ENCODE measurements around the gene FAF1. TPM values are rescaled to one million over a fixed set of nuclear protein-coding genes. Genes with fewer than 3 reads are reported as not detected.

FAF1 gene
- total and polyA plus RNA-seq, 2 donors (not counting 1 experiment from before 2014, with no cell fraction given) = 39.6 to 40.0 TPM

DNA sequence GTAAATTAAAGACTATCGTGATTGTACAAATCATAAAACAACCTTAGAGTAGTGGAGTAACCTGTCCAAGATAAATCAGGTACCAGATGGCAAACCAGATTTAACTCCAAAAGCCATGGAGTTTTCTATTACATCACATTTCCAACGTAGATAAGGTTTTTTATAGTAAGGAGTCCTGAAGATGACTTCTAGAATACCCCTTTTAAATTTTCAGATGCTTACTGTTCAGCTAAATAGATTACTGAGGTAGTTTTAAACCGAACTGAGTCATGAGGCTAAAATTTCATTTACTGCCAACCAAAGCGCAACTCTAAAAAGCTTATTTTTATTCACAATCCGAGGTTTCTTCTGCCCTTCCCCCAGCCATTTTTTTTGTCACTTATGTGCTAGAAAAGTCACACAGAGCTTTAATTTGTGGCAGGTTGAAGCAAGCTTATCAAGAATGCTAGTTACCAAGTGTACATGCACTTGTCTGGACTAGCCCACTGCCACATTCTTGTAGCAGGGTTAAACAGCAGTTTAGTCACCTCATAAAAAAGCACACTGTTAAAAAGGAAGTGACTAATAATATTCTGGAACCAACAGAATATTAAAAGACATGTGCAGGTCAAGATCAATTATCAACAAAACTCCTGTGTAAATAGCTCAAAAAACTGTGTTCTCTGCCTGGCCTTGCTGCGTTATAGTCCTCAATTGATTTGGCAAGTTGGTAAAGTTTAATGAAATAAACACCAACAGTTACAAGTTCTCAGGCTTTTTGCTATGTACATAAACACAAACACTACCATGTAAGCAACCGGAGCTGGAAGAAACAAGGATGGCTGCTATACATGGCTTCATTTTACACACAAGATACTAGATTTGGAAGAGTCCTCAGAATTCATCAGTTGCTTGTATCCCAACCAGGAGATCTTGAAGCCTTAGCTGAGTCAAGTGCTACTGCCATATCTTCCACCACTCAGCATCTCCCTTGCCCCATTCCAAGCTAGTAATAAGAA is 356.5 kb downstream of the FAF1 start:
- Histone ChIP-seq H3K4me3 (replicated peaks in 1 of 4; ENCODE audit: control extremely low read depth in 1 of 4, insufficient read depth in 1 of 4, low read depth in 3 of 4, low read length in 4 of 4) (no peak overlapping the region), H3K27me3 (ENCODE audit: control insufficient read depth, insufficient read depth, low read length) (no peaks in the 10 kb centered on the region), H3K4me2 (ENCODE audit: extremely low read depth, insufficient read depth, low read length) (peak overlapping the region; percentile 27), H2AFZ (ENCODE audit: low read length) (no peak overlapping the region), H3K36me3 (ENCODE audit: control insufficient read depth, insufficient read depth, low read length) (no peaks in the 10 kb centered on the region), H4K20me1 (ENCODE audit: control insufficient read depth, extremely low read depth, insufficient read depth, low read length) (no peaks in the 10 kb centered on the region), H3K27ac (ENCODE audit: insufficient read depth, low read length) (no peak overlapping the region), H3K4me1 (ENCODE audit: control insufficient read depth, extremely low read depth, insufficient read depth, low read length) (peaks cover 2% of the 10 kb centered on the region), H3K79me2 (ENCODE audit: control insufficient read depth, insufficient read depth, low read length) (no peaks in the 10 kb centered on the region), H3K9ac (ENCODE audit: insufficient read depth, low read length) (no peak overlapping the region), H3K9me3 (ENCODE audit: control insufficient read depth, insufficient read depth, low read depth, low read length) (no peaks in the 10 kb centered on the region)
- peak; percentile 38 to 81 for DNase-seq (ENCODE audit: low read depth in 2 of 2)
- TF ChIP-seq EZH2 (IDR thresholded peaks at IDR 0.05; ENCODE audit: low read length, missing control alignments) = no peak
- TF ChIP-seq, protein P1, sequence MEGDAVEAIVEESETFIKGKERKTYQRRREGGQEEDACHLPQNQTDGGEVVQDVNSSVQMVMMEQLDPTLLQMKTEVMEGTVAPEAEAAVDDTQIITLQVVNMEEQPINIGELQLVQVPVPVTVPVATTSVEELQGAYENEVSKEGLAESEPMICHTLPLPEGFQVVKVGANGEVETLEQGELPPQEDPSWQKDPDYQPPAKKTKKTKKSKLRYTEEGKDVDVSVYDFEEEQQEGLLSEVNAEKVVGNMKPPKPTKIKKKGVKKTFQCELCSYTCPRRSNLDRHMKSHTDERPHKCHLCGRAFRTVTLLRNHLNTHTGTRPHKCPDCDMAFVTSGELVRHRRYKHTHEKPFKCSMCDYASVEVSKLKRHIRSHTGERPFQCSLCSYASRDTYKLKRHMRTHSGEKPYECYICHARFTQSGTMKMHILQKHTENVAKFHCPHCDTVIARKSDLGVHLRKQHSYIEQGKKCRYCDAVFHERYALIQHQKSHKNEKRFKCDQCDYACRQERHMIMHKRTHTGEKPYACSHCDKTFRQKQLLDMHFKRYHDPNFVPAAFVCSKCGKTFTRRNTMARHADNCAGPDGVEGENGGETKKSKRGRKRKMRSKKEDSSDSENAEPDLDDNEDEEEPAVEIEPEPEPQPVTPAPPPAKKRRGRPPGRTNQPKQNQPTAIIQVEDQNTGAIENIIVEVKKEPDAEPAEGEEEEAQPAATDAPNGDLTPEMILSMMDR (conservative IDR thresholded peaks at IDR 0.05 in 1 of 2, IDR thresholded peaks at IDR 0.05 in 1 of 2; ENCODE audit: low read depth in 1 of 2, low read length in 2 of 2) = no peak

DNA sequence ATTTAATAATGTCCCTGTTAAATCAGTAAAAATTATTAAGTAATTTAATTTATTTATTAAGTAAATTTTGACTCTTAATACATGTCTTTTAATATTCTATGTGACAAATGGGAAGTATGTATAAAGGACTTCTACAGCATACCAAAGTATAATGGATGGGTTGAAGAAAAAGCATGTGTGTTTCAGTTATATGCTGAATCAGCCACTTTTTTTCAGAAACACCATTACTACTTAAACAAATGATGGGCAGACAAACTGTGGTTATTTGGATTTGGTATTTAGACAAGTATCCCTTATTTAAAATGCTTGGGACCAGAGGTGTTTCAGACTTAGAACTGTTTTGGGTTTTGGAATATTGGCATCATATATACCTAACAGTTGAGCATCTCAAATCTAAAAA is 360.5 kb downstream of the FAF1 start:
- no peak overlapping the region for H3K27ac ChIP-seq (ENCODE audit: insufficient read depth, low read length)
- TF ChIP-seq, protein P1 (conservative IDR thresholded peaks at IDR 0.05 in 1 of 2, IDR thresholded peaks at IDR 0.05 in 1 of 2; ENCODE audit: low read depth in 1 of 2, low read length in 2 of 2) = no peak
- TF ChIP-seq EZH2 (IDR thresholded peaks at IDR 0.05; ENCODE audit: low read length, missing control alignments) = no peak
- DNase-seq (ENCODE audit: low read depth in 2 of 2) = no peak
- H3K4me3 ChIP-seq (replicated peaks in 1 of 4; ENCODE audit: control extremely low read depth in 1 of 4, insufficient read depth in 1 of 4, low read depth in 3 of 4, low read length in 4 of 4) = no peak overlapping the region
- H3K4me1 ChIP-seq (ENCODE audit: control insufficient read depth, extremely low read depth, insufficient read depth, low read length) = peaks cover 2% of the 10 kb centered on the region
- H2AFZ ChIP-seq (ENCODE audit: low read length) = no peak overlapping the region
- no peaks in the 10 kb centered on the region for H4K20me1 ChIP-seq (ENCODE audit: control insufficient read depth, extremely low read depth, insufficient read depth, low read length)
- H3K4me2 ChIP-seq (ENCODE audit: extremely low read depth, insufficient read depth, low read length) = no peak overlapping the region
- no peak overlapping the region for H3K9ac ChIP-seq (ENCODE audit: insufficient read depth, low read length)
- no peaks in the 10 kb centered on the region for H3K9me3 ChIP-seq (ENCODE audit: control insufficient read depth, insufficient read depth, low read depth, low read length)
- H3K27me3 ChIP-seq (ENCODE audit: control insufficient read depth, insufficient read depth, low read length) = no peaks in the 10 kb centered on the region
- no peaks in the 10 kb centered on the region for H3K79me2 ChIP-seq (ENCODE audit: control insufficient read depth, insufficient read depth, low read length)
- no peaks in the 10 kb centered on the region for H3K36me3 ChIP-seq (ENCODE audit: control insufficient read depth, insufficient read depth, low read length)

DNA sequence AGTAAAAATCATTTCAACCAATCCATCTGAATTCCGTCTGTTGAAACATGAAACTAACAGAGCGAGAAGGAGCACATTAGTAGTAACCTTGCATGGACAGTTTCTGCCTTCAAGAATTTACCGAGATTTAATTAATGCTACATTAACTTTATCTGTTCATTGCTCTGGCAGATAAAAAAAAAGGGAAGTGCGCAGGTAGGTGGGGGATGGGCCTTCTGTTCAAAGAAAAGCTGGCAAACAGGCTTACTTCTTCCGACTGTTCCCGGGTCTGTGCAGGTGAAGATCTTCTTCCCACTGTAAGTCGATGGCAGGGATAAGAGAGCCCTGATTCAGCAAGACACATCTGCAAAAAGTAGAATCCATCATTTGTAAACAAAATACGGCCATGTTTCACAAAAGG is 364.2 kb downstream of the FAF1 start:
- Histone ChIP-seq H3K36me3 (ENCODE audit: control insufficient read depth, insufficient read depth, low read length) (no peaks in the 10 kb centered on the region), H3K4me2 (ENCODE audit: extremely low read depth, insufficient read depth, low read length) (no peak overlapping the region), H3K4me1 (ENCODE audit: control insufficient read depth, extremely low read depth, insufficient read depth, low read length) (no peaks in the 10 kb centered on the region), H2AFZ (ENCODE audit: low read length) (no peak overlapping the region), H4K20me1 (ENCODE audit: control insufficient read depth, extremely low read depth, insufficient read depth, low read length) (no peaks in the 10 kb centered on the region), H3K9ac (ENCODE audit: insufficient read depth, low read length) (no peak overlapping the region), H3K4me3 (replicated peaks in 1 of 4; ENCODE audit: control extremely low read depth in 1 of 4, insufficient read depth in 1 of 4, low read depth in 3 of 4, low read length in 4 of 4) (no peak overlapping the region), H3K79me2 (ENCODE audit: control insufficient read depth, insufficient read depth, low read length) (no peaks in the 10 kb centered on the region), H3K27me3 (ENCODE audit: control insufficient read depth, insufficient read depth, low read length) (no peaks in the 10 kb centered on the region), H3K9me3 (ENCODE audit: control insufficient read depth, insufficient read depth, low read depth, low read length) (no peaks in the 10 kb centered on the region), H3K27ac (ENCODE audit: insufficient read depth, low read length) (no peak overlapping the region)
- no peak for DNase-seq (ENCODE audit: low read depth in 2 of 2)
- TF ChIP-seq EZH2 (IDR thresholded peaks at IDR 0.05; ENCODE audit: low read length, missing control alignments) = no peak
- TF ChIP-seq, protein P1 (conservative IDR thresholded peaks at IDR 0.05 in 1 of 2, IDR thresholded peaks at IDR 0.05 in 1 of 2; ENCODE audit: low read depth in 1 of 2, low read length in 2 of 2) = no peak
